Keratinocyte (primary cell): ENCODE results near the gene SPINT1. TPM values are rescaled to one million over a fixed set of nuclear protein-coding genes. Genes with fewer than 3 reads are reported as not detected.

Experiments used
- DNase-seq: peaks from one replicate; pipeline ENCODE4 v3.0.0-alpha.2; 2011; ENCODE audit warnings: low read depth, missing footprints, low spot score
- FAIRE-seq: peaks from 2 replicates; lab custom pipeline; 2011; peaks lifted over from hg19 to GRCh38; lab: Jason Lieb, UNC
- H2AFZ ChIP-seq: 2 replicates; pipeline ENCODE4 v1.6.0; 2012; ENCODE audit warnings: low read length, control low read depth, inconsistent platforms; ENCODE audit not compliant: control insufficient read depth
- H3K27ac ChIP-seq: 2 replicates; pipeline ENCODE4 v1.5.1; 2011; ENCODE audit warnings: low read length; ENCODE audit not compliant: control insufficient read depth, insufficient read depth
- H3K27me3 ChIP-seq: 3 replicates; pipeline ENCODE4 v1.6.0; 2011; ENCODE audit warnings: low read length; ENCODE audit not compliant: control insufficient read depth, insufficient read depth; ENCODE audit errors: extremely low read depth
- H3K36me3 ChIP-seq, 2 experiments: 2 replicates in 1 of 2; 3 replicates in 1 of 2; pipeline ENCODE4 v1.5.1; 2011; ENCODE audit warnings: low read length in 2 of 2, mild to moderate bottlenecking in 1 of 2; ENCODE audit not compliant: control insufficient read depth in 2 of 2, insufficient read depth in 2 of 2; ENCODE audit errors: extremely low read depth in 1 of 2
- H3K4me1 ChIP-seq: 3 replicates; pipeline ENCODE4 v1.5.1; 2011; ENCODE audit warnings: low read length; ENCODE audit not compliant: control insufficient read depth, insufficient read depth; ENCODE audit errors: extremely low read depth
- H3K4me2 ChIP-seq: 3 replicates; pipeline ENCODE4 v1.6.0; 2011; ENCODE audit warnings: low read depth, low read length; ENCODE audit not compliant: control insufficient read depth, insufficient read depth; ENCODE audit errors: extremely low read depth
- H3K4me3 ChIP-seq, 3 experiments: fragments of 200-600 bp in 1 of 3; sonication (generic) in 1 of 3; 2 replicates in 2 of 3; 3 replicates in 1 of 3; pipeline ENCODE4 v1.5.1; 2011 to 2016; ENCODE audit warnings: low read length in 3 of 3, mild to moderate bottlenecking in 3 of 3, control low read depth in 2 of 3, inconsistent platforms in 1 of 3, low read depth in 1 of 3, mixed read lengths in 1 of 3, mixed run types in 1 of 3, moderate library complexity in 1 of 3; ENCODE audit not compliant: control insufficient read depth in 2 of 3, insufficient read depth in 2 of 3; ENCODE audit errors: extremely low read depth in 1 of 3
- H3K79me2 ChIP-seq: 2 replicates; pipeline ENCODE4 v1.6.0; 2012; ENCODE audit warnings: low read length; ENCODE audit not compliant: control insufficient read depth, insufficient read depth
- H3K9ac ChIP-seq: 3 replicates; pipeline ENCODE4 v1.6.0; 2011; ENCODE audit warnings: low read length; ENCODE audit not compliant: control insufficient read depth, insufficient read depth; ENCODE audit errors: extremely low read depth
- H3K9me1 ChIP-seq: 3 replicates; pipeline ENCODE4 v1.6.0; 2011; ENCODE audit warnings: low read length; ENCODE audit not compliant: control insufficient read depth, insufficient read depth; ENCODE audit errors: extremely low read depth
- H3K9me3 ChIP-seq: 2 replicates; pipeline ENCODE4 v1.5.1; 2012; ENCODE audit warnings: low read depth, low read length; ENCODE audit not compliant: control insufficient read depth
- H4K20me1 ChIP-seq: 3 replicates; pipeline ENCODE4 v1.6.0; 2011; ENCODE audit warnings: low read length; ENCODE audit not compliant: control insufficient read depth, insufficient read depth; ENCODE audit errors: extremely low read depth
- CTCF ChIP-seq, 3 experiments: IDR thresholded peaks in 1 of 3; conservative IDR thresholded peaks in 1 of 3; optimal IDR thresholded peaks in 1 of 3; 2 replicates in 2 of 3; 3 replicates in 1 of 3; pipeline versions ENCODE3 to v1.5.1; 2011; ENCODE audit warnings: low read length in 3 of 3, mild to moderate bottlenecking in 3 of 3, moderate library complexity in 2 of 3, control low read depth in 1 of 3, inconsistent platforms in 1 of 3; ENCODE audit not compliant: insufficient read depth in 2 of 3; ENCODE audit errors: extremely low read depth in 1 of 3
- EZH2 ChIP-seq: IDR thresholded peaks from one replicate; pipeline ENCODE4 v1.6.1; 2012; ENCODE audit warnings: inconsistent platforms, mild to moderate bottlenecking, low read length, moderate library complexity
- dilution Hi-C: fragments of 300-500 bp; cut with MboI; formaldehyde crosslinking; loops from one replicate; pipeline ENCODE4 v1.7.0; 2020; ENCODE audit warnings: low sequenced_read_pairs; ENCODE audit not compliant: extremely low pct_ligation_motif_present
- polyA plus RNA-seq, 5 experiments: library from polyadenylated mRNA; depleted of rRNA in 3 of 5; stranded (reverse) in 3 of 5; stranded (forward) in 1 of 5; unstranded in 1 of 5; fragments of >200 nt; gene quantifications; 1 replicate in 1 of 5; 2 replicates in 3 of 5; 3 replicates in 1 of 5; pipeline versions ENCODE4 v1.2.1 to v1.2.3, GENCODE V29; 2011 to 2012; ENCODE audit warnings: missing spikeins in 2 of 5, low read depth in 1 of 5, low replicate concordance in 1 of 5

SPINT1 gene
- polyA plus RNA-seq, 1 donor (not counting 4 experiments of a cell fraction or from before 2014, with no cell fraction given), result 40.9 TPM

GRCh38 chr15:40829115-40829514 lies 14.7 kb upstream of the SPINT1 start:
- dilution Hi-C loops, result no loop called here
- DNase-seq, result no peak
- no peaks in the 10 kb centered on the region for H4K20me1 ChIP-seq
- no peaks in the 10 kb centered on the region for H3K27me3 ChIP-seq
- no peak overlapping the region for H3K4me2 ChIP-seq
- TF ChIP-seq CTCF (optimal IDR thresholded peaks at IDR 0.05 in 1 of 3, IDR thresholded peaks at IDR 0.05 in 1 of 3, conservative IDR thresholded peaks at IDR 0.05 in 1 of 3; ENCODE audit: extremely low read depth in 1 of 3, insufficient read depth in 2 of 3, low read length in 3 of 3) (no peak), EZH2 (no peak)
- no peak overlapping the region for H3K9ac ChIP-seq
- no peaks in the 10 kb centered on the region for H3K9me1 ChIP-seq
- no peak overlapping the region for H3K27ac ChIP-seq
- no peaks in the 10 kb centered on the region for H3K9me3 ChIP-seq
- H3K4me3 ChIP-seq, result no peak overlapping the region
- no peaks in the 10 kb centered on the region for H3K36me3 ChIP-seq
- no peaks in the 10 kb centered on the region for H3K79me2 ChIP-seq
- H3K4me1 ChIP-seq, result peaks cover under 1% of the 10 kb centered on the region
- H2AFZ ChIP-seq, result no peak overlapping the region
- FAIRE-seq, result no peak

DNA sequence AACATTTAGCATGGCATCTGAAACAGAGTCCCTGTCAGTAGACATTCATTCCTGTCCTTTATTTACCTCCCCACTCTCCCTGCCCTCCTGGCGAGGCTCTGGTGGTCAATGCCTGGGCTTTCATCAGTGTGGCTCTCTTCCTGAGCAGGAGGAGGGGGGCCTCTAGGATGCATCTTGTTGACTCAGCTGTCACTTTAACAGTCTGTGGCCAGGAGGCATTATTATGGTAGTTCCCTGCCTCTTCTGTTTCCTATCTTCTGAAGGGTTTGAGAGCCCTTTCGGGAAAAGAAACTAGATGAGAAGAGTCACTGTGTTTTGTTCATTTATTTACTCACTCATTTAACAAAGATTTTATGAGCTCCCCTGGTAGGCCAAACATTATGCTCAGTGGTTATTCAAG lies 13.0 kb upstream of the SPINT1 start:
- H3K27ac ChIP-seq, result no peak overlapping the region
- no peaks in the 10 kb centered on the region for H3K79me2 ChIP-seq
- no peak for TF ChIP-seq CTCF (optimal IDR thresholded peaks at IDR 0.05 in 1 of 3, IDR thresholded peaks at IDR 0.05 in 1 of 3, conservative IDR thresholded peaks at IDR 0.05 in 1 of 3; ENCODE audit: extremely low read depth in 1 of 3, insufficient read depth in 2 of 3, low read length in 3 of 3)
- no peak for TF ChIP-seq EZH2
- H3K4me3 ChIP-seq, result no peak overlapping the region
- H2AFZ ChIP-seq, result no peak overlapping the region
- H3K4me2 ChIP-seq, result no peak overlapping the region
- H3K9me3 ChIP-seq, result no peaks in the 10 kb centered on the region
- H3K27me3 ChIP-seq, result no peaks in the 10 kb centered on the region
- dilution Hi-C loops, result no loop called here
- FAIRE-seq, result no peak
- no peaks in the 10 kb centered on the region for H4K20me1 ChIP-seq
- H3K4me1 ChIP-seq, result peaks cover 12% of the 10 kb centered on the region
- H3K36me3 ChIP-seq, result no peaks in the 10 kb centered on the region
- H3K9me1 ChIP-seq, result no peaks in the 10 kb centered on the region
- DNase-seq, result no peak
- no peak overlapping the region for H3K9ac ChIP-seq
